Prostate gland (tissue), 2 donors: ENCODE results near the gene THAP7. TPM values are rescaled to one million over a fixed set of nuclear protein-coding genes. Genes with fewer than 3 reads are reported as not detected.

Source experiments
- DNase-seq: peaks from one replicate; pipeline ENCODE4 v3.0.0-alpha.2; 2019; ENCODE audit warnings: low spot score
- H3K27ac ChIP-seq, 2 donors: fragments of 200-600 bp; sonication (generic); 2 replicates each; pipeline ENCODE4 v1.5.1; 2017 to 2019
- H3K27me3 ChIP-seq: fragments of 200-600 bp; sonication (generic); replicated peaks from 2 replicates; pipeline ENCODE4 v1.5.1; 2019; ENCODE audit not compliant: insufficient read depth
- H3K36me3 ChIP-seq, 2 donors: fragments of 200-600 bp; sonication (generic); 1 replicate in 1 of 2; 2 replicates in 1 of 2; pipeline versions ENCODE4 v1.5.1 to v1.8.1; 2017 to 2019
- H3K4me1 ChIP-seq: fragments of 200-600 bp; sonication (generic); replicated peaks from 2 replicates; pipeline ENCODE4 v1.5.1; 2019
- H3K4me3 ChIP-seq, 2 donors: fragments of 200-600 bp; sonication (generic); 2 replicates each; pipeline ENCODE4 v1.5.1; 2017 to 2019
- H3K9me3 ChIP-seq: fragments of 200-600 bp; sonication (generic); 2 replicates; pipeline ENCODE4 v1.5.1; 2017
- POLR2A ChIP-seq: fragments of 450-650 bp; IDR thresholded peaks from one replicate; pipeline ENCODE4 v1.6.1; 2016; ENCODE audit warnings: antibody characterized with exemption, mild to moderate bottlenecking
- POLR2AphosphoS5 ChIP-seq: sonication (generic); formaldehyde crosslinking; IDR thresholded peaks from one replicate; pipeline ENCODE4 v1.6.1; 2017; ENCODE audit warnings: antibody characterized with exemption
- WGBS: methylation state at CpG from one replicate; pipeline ENCODE4 v1.1.5; 2018; 5-methylcytosine and 5-hydroxymethylcytosine counted together
- intact Hi-C: fragments of 100-400 bp; cut with DNase I; formaldehyde crosslinking; loops from one replicate; pipeline ENCODE4 v1.14.2; 2022
- total RNA-seq, 2 donors: library from RNA; depleted of rRNA; stranded (reverse); fragments of >200 nt; gene quantifications; one replicate each; pipeline ENCODE4 v1.1.0, GENCODE V29; 2016
- TF ChIP-seq, protein P1 (sequence below), 4 experiments: fragments of 200-600 bp in 2 of 4; fragments of 450-650 bp in 2 of 4; sonication (generic) in 2 of 4; IDR thresholded peaks; 1 replicate in 3 of 4; 2 replicates in 1 of 4; pipeline ENCODE4 v1.5.1; 2016 to 2019; ENCODE audit warnings: antibody characterized with exemption in 4 of 4, mild to moderate bottlenecking in 2 of 4, moderate library complexity in 2 of 4

THAP7 gene
- total RNA-seq, 2 donors from 2014 or later: 77.7 to 83.1 TPM

GRCh38 chr22:21030621-21031544, 29.0 kb upstream of the THAP7 start:
- H3K27me3 ChIP-seq: no peaks in the 10 kb centered on the region
- no peaks in the 10 kb centered on the region for H3K9me3 ChIP-seq
- TF ChIP-seq POLR2AphosphoS5: no peak
- TF ChIP-seq, protein P1, sequence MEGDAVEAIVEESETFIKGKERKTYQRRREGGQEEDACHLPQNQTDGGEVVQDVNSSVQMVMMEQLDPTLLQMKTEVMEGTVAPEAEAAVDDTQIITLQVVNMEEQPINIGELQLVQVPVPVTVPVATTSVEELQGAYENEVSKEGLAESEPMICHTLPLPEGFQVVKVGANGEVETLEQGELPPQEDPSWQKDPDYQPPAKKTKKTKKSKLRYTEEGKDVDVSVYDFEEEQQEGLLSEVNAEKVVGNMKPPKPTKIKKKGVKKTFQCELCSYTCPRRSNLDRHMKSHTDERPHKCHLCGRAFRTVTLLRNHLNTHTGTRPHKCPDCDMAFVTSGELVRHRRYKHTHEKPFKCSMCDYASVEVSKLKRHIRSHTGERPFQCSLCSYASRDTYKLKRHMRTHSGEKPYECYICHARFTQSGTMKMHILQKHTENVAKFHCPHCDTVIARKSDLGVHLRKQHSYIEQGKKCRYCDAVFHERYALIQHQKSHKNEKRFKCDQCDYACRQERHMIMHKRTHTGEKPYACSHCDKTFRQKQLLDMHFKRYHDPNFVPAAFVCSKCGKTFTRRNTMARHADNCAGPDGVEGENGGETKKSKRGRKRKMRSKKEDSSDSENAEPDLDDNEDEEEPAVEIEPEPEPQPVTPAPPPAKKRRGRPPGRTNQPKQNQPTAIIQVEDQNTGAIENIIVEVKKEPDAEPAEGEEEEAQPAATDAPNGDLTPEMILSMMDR (IDR thresholded peaks at IDR 0.05): no peak
- TF ChIP-seq POLR2A: no peak
- 94% methylated on average over 40 of the region's 40 CpGs for WGBS
- H3K4me1 ChIP-seq: peaks cover 5% of the 10 kb centered on the region
- intact Hi-C loops: no loop called here
- no peak overlapping the region for H3K27ac ChIP-seq
- no peak overlapping the region for H3K4me3 ChIP-seq
- no peak for DNase-seq
- no peaks in the 10 kb centered on the region for H3K36me3 ChIP-seq

DNA sequence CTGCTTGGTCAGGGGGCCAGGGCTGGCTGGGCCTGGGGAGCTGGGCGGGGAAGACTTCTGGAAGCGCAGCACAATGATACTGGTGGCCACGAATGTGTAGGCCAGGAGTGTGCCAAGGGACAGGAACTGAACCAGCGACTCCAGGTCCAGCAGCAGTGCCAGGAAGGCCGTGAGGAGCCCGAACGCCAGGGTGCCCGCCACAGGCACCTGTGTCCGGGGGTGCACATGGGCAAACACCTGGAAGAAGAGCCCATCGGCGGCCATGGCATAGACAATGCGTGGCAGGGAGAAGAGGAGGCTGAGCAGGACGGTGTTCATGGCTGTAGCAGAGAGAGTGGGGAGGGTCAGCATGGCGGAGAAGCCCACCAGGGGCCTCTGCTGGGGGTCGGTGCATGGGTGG, 28.1 kb upstream of the THAP7 start:
- no peaks in the 10 kb centered on the region for H3K36me3 ChIP-seq
- 90% methylated on average over 14 of the region's 15 CpGs for WGBS
- H3K27me3 ChIP-seq: no peaks in the 10 kb centered on the region
- no peak overlapping the region for H3K27ac ChIP-seq
- intact Hi-C loops: no loop called here
- TF ChIP-seq, protein P1 (IDR thresholded peaks at IDR 0.05): no peak
- TF ChIP-seq POLR2A: no peak
- TF ChIP-seq POLR2AphosphoS5: no peak
- no peaks in the 10 kb centered on the region for H3K9me3 ChIP-seq
- DNase-seq: no peak
- H3K4me3 ChIP-seq: no peak overlapping the region
- peaks cover 5% of the 10 kb centered on the region for H3K4me1 ChIP-seq

- no peaks in the 10 kb centered on the region for H3K36me3 ChIP-seq
- intact Hi-C loops: no loop called here
- 70% methylated on average over 12 of the region's 12 CpGs for WGBS
- H3K9me3 ChIP-seq: no peaks in the 10 kb centered on the region
- H3K4me1 ChIP-seq: peaks cover 5% of the 10 kb centered on the region
- H3K27ac ChIP-seq: no peak overlapping the region
- no peaks in the 10 kb centered on the region for H3K27me3 ChIP-seq
- H3K4me3 ChIP-seq: no peak overlapping the region
- TF ChIP-seq POLR2A (no peak), POLR2AphosphoS5 (no peak)
- TF ChIP-seq, protein P1 (IDR thresholded peaks at IDR 0.05): no peak
- no peak for DNase-seq
These were observed 27.6 kb upstream of the THAP7 start for GRCh38 chr22:21029486-21030025.

DNA sequence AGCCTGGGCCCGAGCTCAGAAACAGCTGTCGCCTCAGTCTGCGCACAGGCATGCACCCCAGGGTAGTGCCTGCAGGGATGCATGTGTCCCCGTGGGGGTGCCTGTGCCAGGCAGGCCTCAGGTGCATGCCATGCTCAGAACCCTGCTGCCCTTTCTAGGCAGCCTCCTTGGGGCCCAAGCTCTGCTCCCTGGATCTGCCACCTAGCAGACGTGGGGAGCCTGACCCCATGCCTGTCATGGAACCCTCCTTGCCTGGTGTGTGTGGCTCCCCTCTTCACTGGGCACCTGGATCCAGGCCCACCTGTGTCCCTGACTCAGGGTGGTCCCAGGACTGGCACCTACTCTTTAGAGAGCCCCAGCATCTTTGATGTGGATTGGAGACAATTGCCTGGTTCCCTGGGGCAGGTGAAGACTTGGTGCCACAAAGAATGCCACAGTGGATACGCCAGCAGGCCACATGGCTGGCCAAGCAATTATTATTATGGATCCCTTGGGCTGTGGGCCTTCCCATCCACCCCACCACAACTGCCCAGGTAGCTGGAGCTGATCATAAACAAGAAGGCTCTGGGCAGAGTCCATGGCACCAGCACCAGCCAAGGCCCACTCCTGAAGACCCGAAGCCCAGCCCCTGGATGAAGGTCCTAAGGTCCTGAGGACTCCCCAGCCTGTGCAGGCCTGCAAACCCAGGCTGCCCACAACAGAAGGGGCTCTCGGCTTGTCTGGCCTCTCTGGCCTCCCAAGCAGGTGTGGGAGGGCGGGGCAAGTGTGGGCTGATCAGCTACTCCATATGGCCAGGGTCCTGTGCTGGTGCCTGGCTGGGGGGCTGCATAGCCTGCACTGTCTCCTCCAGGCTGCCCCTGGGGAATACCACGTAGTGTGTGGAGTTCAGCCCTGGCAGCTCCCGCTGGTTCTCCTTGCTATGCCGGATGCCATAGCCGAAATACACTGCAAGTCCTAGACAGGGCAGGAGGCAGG, 26.6 kb upstream of the THAP7 start:
- TF ChIP-seq, protein P1 (IDR thresholded peaks at IDR 0.05): no peak
- TF ChIP-seq POLR2AphosphoS5: no peak
- intact Hi-C loops: no loop called here
- Histone ChIP-seq H3K27ac (no peak overlapping the region), H3K9me3 (no peaks in the 10 kb centered on the region), H3K27me3 (no peaks in the 10 kb centered on the region), H3K36me3 (no peaks in the 10 kb centered on the region), H3K4me1 (peaks cover 5% of the 10 kb centered on the region), H3K4me3 (no peak overlapping the region)
- WGBS: 95% methylated on average over 8 of the region's 13 CpGs
- DNase-seq: no peak
